NCI-H510A (cell line): ENCODE measurements around the gene DLG5.

ENCODE experiments used
- DNase-seq: peaks from one replicate; lab custom pipeline; 2025; lab: John Stamatoyannopoulos, UW

Gene DLG5

DNA sequence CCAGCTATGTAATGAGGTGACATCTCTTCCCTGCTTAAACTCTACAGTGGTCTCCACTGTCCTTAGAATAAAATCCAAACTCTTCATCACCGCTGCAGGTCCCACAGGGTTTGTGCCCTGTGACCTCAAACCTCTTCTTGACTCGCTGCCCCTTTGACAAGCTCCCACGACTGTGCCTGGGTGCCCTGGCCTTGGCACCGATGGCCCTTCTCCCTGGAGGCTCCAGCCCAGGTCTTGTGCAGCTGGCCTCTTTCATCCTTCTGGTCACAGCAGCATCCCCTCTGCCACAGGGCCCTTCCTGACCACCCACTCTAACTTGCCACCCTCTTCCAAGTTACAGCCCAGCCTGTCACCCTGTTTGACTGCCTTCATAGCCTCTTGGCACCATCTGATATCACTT is 108.2 kb downstream of the DLG5 start:
- no peak for DNase-seq

DNA sequence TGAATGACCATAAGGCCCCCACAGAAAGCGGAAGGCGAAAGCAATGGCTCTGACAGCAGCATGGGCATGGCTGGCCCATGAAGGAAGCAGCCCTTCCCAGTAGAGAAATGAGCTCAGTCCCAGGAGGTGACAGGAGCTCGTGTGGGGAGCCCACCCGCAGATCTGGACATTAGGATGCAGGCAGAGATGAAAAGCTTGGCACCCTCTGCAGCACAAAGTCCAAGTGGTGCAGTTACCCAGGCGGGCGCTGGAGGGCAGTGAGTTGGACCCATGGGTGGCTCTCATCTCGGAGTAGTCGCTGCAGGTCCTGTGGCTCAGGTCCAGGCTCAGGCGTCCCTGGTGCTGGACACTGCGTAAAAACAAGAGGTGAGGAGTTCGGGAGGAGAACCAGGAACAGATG is 109.0 kb downstream of the DLG5 start:
- DNase-seq = no peak

DNA sequence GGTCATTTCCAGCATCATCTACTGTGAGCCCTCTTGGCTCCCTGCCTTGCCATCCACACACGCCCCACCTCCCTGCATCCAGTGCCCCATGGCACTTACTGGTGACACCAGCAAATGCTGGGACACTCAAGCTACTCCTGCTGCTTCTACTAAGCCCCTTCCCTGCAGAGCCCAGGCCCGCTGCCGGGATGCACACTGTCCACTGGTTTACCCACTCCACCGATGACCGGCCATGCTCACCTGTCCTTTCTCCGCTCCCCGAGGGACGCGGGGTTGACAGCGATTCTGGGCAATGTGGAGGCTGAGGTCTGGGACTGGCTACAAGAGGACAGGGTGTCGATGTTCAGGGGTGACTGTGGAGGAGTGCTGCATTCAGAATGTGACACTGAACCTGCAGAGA is 110.2 kb downstream of the DLG5 start:
- DNase-seq = no peak

DNA sequence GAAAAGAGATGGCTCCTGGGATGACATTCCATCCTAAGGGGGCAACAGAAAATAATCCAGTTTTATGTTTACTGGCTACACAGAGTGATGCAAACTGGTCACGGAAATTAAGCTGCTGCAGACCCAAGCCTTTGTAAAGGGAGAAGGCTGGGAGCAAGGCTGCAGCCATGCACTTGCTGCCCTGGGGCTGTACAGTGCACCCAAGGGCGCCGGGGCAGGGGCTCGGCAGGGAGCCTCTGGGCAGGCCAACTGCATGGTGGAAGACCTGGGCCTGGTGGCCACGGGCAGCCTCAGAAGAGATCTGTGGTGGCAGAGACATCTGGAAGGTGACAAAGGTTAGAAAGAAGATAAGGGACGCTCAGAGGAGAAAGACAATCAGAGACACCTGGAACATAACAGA is 113.8 kb downstream of the DLG5 start:
- no peak for DNase-seq

DNA sequence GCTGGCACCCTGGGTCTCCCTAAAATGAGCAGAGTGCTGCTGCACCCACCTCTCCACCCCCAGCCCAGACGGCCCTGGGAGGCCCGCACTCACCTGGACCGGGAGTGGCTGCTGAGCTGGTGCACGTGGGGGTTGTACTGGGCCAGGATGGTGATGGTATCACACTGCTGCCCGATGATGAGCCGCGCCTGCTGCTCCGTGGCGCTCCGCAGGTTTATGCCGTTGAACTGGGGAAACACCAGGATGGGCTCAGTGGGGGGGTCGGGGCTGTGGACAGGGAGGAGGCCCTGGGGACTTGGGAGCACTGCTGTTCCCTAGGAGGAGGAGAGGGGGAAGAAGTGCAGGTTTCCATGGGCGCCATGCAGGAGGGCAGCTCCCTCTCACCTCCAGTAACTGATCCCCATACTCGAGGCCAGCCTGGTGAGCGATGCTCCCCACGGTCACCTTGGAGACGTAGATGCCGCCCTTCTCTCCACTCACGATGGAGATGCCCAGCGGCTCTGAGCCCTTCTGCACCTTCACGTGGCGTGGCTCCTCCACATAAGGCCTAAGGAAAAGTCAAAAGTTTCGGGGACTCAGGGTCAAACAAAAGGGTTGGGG is 114.6 kb downstream of the DLG5 start:
- DNase-seq = no peak

DNA sequence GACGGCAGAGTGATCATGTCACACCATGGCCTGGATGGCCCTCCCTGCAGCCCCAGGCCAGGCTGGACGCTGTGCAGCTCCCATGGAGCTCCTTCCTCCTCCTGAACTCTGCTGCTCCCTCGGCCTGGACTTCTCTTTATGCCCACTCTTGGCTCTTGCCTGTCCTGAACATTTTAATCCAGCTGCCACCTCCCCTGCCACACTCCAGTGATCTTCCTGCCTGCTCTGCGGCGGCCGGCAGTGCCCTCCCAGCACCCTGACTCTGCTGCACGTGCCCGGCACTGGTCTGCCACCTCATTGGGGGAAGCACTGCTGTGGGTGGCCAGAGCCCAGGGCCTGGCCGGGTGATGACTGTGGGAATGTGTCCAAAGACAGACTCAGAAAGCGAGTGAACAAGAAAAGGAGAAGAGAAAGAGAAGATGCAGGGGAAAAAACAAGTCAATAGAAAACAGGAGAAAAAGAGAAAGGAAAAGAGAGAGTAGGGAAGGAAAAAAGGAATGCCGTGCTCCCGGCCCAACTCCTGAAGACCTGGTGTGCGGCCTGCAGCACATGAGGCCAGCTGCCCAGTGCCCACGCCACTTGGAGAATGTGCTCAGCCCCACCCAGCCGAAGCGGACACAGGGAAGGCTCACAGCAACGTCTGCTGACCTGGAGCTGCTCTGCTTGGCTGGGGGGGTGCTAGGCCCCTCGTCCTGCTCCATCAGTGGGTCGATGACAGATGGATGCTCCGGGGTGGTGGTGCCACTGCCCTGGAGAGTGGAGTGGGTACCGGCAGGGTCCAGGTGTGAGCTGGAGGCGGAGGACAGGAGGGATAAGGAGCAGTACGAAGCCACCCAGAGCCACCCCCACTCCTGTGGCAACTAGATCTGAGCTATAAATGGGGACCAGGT is 115.9 kb downstream of the DLG5 start:
- no peak for DNase-seq

DNA sequence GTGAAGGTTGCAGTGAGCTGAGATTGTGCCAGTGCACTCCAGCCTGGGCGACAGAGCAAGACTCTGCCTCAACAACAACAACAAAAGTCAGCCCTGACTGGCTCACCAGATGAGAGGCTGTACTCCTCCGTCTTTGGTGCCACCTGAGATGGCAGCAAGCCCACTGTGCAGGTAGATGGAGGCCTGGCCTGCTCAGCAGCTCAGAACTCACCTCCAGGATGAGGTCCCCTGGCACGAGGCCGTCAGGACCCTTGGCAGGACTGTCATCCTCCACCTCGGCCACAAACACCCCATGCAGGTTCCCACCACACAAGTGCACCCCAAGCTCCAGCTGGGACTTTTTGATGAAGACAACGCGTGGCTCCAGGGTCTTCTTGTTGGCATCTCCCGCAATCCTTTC is 117.2 kb downstream of the DLG5 start:
- no peak for DNase-seq

DNA sequence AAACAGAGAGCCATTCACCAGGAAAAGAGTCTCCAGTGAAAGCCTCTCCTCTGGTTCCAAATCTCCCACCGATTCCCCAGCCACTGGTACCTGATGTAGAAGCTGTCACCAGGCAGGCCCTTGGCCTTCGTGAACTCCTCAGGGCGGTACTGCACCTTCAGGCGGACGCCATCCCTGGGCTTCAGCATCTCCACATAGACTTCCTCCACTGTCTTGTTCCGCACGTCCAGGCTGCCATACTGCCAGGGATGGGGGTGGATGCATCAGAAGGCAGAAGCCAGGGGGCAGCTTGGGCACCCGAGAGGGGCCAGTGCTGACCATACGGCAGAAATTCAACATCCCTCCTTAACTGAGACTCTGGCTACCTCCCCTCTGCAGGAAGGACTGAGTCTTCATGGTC is 118.8 kb downstream of the DLG5 start:
- no peak for DNase-seq

DNA sequence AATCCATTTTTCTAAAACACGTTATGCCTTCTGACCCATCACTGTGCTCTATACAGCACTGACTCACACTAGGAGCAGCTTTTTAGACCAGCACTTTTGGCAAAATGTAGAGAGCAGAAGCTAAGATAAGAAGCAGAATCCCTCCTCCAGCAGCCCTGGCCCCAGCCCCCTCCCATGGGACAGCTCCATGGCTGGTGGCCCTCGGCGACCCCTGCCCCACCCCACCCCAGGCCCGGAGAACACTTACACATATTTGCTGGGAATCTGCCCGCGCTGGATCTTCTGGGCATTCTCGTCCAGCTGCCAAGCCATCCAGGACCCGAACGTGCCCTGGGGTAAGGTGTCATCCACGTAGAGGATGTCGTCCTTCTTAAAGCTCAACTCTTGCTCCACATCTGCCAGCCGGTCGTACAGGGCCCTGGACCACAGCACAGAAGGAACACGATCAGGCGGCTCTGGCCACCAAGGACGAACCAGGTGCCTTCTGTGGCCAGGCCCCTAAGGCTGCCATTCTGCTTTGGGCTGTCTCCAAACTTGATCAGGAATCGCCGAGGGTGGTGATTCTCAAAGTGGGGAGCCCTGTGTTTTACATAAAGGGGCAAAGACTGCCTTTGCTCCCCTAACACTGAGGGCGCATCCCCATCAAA is 119.9 kb downstream of the DLG5 start:
- DNase-seq = no peak

DNA sequence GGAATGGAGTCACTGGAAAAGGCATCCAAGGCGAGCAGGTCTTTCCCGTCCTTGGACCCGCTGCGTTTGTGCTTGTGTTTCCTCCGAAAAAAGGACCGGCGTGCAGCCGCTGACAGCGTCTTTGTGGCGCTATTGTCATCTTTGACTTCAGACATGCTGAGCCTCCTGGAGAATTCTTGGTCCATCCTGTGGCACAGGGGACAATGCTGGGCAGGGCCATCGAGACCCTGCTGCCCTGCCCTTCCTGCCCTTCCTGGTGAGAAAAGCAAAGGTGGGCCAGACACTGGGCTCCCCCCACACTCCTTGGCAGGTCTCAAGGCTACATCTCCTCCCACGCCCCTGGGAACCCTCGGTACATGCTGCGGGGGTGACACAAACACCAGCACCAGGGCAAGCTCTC is 120.9 kb downstream of the DLG5 start:
- no peak for DNase-seq

DNA sequence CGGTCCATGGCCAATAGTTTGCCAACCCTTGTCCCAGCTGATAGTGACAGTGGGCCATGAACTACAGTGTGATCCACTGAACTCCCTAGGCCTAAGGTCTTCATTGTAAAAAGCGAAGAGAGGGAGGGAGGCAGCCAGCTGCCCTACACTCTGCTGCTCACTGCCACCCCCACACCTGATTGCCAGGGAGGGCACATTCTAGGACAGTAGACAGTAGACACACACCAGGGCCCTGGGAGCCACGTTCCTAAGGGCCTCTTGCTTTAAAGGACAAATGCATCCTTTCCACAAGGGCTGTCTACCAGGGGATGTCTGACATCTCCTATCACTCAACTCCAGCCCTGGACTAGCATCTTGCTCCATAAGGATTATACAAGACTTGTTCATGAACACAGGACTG is 122.2 kb downstream of the DLG5 start:
- DNase-seq = no peak

DNA sequence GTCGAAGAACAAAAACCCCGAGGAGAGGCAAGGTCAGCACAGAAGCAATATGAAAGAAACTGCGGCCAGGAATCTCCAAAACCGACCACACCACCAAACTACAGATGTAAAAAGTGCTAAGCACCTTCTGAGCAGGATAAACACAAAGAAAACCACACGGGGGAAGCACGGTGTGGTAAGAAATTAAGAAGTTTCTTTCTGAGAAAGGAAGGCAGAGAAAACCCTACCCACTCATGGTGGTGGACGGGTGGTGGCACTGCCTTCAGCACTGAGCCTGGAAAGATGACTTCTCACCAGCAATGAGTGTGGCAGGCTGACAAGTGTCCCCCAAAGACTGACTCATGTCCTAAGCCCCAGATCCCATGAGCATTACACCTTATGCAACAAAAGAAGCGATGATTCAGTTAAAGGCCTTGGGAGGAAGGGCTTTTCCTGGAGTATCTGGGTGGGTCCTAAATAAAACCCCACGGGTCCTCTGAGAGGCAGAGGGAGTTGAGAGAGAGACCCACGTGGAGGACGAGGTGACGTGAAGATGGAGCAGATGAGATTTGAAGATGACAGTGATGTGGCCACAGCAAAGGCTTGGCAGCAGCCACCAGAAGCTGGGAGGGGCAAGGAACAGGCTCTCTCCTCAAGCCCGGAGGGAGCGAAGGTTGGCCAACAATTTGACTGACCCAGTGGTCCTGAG is 124.9 kb downstream of the DLG5 start:
- no peak for DNase-seq

DNA sequence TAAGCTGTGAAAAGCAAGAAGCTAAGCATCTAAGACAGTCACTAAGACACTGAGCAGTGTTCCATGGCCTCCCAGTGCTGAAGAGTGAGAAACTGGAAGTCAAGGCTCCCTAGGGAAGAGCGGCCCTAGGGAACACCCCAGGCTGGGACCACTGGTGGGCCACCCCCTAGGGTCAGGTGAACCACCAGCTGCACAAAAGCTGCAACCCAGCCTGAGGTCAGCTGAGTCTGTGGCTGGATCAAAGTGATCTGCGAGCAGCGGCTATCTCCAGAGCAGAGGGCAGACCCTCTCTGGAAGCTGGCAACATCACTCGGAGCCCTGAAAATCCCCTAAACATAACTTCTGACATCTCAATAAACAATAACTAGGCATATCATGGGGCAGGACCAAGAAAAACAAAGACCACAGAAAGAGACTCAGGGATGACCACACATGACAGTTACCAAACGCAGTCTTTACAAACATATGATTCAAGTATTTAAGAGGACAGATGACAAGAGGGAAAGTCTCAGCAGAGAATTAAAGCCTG is 125.8 kb downstream of the DLG5 start:
- DNase-seq = no peak

DNA sequence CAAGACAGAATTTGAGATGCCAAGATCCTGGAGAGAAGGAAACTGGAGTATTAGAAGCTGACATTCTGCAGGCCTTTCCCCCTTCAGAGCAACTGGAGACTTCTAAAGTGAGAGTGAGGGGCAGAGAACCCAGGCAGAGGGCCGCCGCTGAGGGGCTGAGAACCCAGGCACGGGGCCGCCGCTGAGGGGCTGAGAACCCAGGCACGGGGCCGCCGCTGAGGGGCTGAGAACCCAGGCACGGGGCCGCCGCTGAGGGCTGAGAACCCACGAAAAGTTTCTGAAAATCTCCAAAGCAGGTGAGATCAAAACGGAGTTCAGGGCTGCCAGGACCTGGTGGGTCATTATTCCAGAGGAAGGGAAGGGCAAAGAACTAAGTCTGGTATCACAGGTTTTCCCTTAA is 126.2 kb downstream of the DLG5 start:
- DNase-seq = no peak

DNA sequence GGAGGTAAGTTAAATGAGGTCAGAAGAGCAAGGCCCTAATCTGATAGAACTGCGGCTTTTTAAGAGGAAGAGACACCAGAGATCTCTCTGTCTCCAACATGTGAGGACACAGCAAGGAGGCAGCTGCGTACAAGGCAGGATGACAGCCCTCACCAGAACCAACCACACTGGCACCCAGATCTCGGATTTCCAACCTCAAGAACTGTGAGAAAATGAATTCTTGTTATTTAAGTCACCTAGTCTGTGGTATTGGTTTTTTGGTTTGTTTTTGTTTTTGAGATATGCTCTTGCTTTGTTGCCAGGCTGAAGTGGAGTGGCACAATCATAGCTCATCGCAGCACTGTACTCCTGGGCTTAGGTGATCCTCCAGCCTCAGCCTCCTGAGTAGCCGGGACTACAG is 127.2 kb downstream of the DLG5 start:
- no peak for DNase-seq

DNA sequence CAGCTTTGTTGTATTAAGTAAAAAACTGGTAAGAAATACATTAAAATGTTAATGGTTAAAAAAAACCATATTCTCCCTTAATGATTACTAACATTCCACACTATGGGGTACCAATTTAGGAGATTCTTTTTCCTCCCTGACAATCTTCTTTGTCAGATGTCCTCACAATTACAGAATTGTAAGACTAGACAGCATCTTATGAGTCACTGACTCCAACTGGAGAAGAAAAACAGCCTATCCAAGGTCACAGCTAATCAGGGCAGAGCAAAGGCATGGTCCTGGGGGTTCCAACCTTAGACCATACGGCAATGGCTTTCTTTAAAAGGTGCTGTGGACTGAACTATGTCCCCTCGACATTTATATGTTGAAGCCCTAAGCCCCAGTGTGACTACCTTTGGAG is 127.6 kb downstream of the DLG5 start:
- no peak for DNase-seq

DNA sequence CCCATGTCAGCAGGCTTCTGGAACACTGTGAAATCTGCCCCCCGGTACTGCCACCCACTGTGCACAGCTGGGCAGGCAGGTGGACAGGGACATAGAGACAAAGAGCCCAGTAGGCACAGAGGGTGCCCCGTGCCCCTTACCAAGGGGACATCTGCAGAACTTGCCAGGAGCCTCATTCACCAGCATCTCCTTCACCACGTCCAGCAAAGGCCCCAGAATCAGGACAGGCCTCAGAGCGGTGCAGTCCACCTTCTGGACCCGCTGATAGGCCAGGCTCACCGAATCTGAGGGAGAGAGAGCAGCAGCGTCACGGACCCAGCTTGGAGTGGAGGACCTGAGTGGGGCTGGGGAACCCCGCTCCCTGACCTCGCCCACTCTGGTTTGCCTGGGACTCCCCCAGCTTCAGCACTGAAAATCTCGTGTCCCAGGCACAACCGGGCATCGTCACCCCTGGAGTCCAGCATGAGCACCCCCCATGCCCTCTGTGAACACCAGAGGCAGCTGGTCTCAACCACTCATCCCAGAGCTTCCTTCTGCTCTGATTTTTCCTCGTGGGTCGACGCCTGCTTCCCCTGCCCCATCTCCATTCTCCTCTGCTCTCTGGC is 130.1 kb downstream of the DLG5 start:
- no peak for DNase-seq

DNA sequence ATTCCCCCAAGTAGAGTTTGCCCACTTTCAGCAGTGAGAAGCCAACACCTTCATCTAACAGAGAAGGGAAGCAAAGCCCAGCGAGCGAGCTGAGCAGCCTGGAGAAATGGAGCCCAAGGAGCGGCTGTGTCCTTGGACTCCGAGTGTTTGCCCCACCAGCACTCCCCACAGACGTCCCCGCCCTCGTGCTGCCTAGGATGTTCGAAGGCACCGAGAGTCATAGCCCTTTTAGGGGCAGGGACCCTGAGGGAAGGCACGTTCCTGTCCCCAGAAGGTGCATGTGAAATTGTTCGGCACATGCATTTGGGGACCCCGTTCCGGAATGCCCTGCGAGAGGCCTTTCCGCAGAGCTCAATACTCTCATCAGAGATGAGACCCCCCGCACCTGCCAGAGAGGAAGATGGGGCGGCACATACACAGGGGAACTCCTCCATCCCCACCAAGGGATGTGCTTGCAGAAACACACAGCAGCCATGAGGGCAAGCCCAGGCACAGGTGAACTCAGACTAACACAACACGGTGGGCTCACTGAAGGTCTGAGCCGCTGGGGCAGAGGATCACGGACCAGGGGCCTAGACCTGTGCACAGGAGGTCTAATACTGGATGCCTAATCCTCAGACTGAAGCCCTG is 131.0 kb downstream of the DLG5 start:
- no peak for DNase-seq

DNA sequence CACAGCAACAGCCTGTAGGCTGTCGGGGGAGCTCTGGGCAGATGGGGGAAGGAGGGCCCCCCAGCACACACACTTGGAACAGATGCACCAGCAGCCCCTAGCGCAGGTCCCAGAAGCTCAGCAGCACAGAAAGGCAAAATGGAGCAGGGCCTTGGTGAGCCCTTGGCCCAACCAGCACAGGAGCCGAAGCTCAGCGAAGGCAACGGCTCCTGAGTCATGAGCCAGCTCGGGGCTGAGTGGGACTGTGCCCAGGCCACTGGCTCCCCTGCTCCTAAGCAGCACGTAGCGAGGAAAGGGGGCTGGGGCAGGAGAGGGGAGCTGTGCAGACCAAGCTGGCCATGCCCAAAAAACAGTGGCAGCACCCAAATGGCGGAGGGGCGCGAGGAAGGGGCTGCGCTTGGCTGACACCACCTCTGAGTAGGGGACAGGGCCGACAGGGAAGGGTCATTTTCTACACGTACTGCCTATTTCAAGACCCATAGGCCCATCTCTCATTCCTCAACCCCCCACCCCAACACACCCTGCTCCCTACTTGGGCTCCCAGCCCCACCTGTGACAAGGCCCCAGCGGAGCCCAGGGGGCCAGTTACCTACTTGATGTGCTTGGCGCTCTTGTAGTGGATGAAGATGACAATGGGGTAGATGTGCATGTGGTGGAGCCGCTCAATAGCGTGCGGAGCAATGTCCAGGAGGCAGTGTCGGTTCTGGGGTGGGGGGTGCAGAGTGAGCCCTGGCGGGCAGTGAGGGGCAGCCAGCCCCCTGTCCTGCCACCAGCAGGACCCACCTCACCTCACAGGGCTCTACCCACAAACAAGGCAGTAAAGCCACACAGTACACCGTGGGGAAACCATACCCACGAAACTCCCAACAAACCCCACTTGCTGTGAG is 132.1 kb downstream of the DLG5 start:
- no peak for DNase-seq

DNA sequence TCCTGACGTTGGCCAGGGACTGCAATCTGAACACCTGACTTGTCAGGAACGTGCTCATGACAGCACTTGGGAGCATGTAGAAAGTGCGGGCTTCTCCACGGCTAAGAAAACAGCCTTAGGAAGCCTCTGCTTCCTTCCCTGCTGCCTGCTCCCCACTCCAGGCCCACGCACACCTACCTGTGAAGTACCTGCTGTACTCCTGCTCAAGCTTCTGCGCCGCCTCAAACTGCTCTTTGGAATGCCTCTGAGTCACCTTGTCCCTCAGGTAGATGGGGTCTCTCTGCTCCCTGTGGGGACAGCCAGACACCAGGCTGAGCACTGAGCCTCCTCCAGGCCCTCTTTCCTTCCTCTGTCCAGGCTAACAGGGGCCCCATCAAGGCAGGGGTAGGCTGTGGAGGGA is 132.7 kb downstream of the DLG5 start:
- no peak for DNase-seq

DNA sequence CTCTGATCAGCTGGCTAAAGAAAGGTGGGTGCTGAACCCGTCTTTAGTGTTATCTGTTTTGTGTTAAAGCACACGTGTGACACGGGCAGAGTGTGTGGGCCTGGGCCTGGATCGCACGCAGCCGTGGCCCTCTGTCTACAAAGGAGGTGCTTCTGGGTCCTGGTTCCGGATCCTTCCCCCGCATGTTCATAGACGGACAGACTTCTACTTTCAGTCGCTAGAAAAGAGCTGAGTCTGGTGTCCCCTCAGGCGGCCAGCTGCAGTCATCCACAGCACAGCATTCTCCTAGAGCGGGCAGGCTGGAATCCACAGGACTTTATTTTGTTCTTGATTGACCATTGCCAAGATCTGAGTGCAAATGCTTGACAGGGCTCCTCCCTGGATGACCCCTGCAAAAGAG is 134.4 kb downstream of the DLG5 start:
- DNase-seq = no peak
